Measurements from ENCODE around the gene NADK.
A peak's percentile ranks its signal among the peaks of the same experiment; 100 is the strongest.
"Not testable (repeated sequence)": the region's sequence is repeated elsewhere in the genome, so short reads cannot be mapped to it uniquely, and the experiment has no call there.

The NADK gene

DNA sequence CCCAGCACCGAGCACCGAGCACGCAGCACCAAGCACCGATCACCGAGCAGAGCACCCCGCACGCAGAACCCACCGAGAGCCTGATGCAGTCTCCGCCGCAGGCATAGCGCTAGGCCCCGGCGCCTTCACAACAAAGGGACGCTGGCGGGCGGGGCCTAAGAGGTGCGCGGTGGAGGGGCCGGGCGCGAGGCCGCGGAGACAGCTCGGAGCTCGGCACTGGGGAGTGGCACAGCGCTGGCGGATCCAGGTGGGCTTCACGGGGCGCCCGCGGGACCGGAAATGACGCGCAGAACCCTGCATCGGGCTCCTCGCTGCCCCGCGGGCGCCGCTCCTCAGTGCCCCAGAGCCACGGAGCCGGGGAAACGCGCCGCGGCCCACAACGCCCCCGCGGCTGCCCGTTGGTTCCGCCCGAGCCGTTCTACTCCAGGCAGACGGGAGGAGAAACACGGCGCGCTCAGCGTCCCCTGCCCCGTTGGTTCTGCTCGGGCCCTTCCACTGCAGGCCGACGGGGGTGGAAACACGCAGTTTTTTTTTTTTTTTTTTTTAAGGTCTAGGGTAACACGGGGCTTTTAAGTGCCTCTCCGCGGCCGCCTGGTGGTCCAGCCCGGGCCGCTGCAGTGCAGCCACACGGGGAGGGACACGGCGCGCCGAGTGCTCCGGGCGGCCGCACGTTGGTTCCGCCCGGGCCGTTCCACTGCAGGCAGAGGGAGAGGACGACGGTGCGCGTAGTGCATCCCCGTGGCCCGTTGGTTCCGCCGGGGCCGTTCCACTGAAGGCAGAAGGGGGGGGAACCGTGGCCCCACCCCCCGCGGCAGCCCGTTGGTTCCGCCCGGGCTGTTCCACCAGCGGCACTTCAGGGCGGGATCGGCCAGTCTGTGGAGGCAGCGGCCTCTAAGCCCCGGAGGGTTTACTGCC lies 32.4 kb downstream of the NADK start:
- DNase-seq = peak; percentile 91

DNA sequence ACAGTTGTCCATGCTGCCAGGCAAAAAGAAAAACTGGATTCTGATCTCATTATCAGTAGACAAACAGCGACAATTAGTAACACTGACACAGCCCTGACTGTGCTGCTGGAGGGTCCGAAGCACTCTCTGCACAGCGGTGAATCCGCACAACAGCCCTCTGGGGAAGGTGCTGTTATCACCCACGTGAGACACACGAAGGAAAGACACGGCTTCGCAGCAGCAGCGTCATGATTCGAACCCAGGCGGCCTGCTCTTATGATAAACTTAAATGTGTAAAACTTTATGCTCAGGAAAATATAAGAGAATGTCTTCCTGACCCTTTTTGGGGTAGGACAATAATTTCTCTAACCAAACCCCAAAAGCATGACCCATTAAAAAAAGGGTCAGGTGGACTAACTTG lies 35.7 kb downstream of the NADK start:
- not testable (repeated sequence) for DNase-seq

DNA sequence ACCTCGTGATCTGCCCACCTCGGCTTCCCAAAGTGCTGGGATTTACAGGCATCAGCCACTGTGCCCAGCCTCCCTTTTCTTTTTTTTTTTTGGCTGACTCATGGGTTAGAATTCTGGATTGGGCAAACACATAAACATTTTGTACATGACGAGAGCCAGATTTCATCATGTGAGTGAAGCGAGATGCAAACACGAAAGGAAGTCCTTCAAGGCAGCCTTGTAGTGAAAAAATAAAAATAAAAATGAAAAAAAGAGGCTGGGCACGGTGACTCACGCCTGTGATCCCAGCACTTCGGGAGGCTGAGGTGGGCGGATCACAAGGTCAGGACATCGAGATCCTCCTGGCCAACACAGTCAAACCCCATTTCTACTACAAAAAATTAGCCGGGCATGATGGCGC lies 37.3 kb downstream of the NADK start:
- not testable (repeated sequence) for DNase-seq

DNA sequence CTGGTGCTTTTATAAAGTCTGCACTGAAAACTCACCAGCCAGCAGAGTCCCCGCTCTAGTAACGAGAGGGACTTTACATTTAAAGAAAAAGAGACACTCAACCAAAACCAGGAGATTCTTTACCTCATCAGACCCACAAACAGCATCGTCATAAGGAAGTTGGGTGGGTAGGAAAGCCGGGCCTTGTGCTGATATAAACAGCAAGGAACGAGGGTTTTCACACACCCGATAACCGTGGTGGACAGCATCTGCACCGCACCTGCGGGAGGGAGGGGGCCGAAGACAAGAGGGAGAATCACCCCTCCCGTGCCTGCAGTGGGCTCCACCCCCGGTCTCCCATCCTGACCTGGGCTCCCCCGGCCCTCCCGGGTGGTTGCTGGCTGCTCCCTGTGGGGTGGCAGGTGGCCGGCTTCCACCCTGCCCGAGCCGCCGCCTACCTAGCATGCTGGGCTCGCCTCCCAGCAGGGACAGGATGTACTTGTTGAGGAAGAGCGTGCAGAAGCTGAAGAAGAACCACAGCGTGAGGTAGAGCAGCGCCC lies 39.4 kb downstream of the NADK start:
- not testable (repeated sequence) for DNase-seq

DNA sequence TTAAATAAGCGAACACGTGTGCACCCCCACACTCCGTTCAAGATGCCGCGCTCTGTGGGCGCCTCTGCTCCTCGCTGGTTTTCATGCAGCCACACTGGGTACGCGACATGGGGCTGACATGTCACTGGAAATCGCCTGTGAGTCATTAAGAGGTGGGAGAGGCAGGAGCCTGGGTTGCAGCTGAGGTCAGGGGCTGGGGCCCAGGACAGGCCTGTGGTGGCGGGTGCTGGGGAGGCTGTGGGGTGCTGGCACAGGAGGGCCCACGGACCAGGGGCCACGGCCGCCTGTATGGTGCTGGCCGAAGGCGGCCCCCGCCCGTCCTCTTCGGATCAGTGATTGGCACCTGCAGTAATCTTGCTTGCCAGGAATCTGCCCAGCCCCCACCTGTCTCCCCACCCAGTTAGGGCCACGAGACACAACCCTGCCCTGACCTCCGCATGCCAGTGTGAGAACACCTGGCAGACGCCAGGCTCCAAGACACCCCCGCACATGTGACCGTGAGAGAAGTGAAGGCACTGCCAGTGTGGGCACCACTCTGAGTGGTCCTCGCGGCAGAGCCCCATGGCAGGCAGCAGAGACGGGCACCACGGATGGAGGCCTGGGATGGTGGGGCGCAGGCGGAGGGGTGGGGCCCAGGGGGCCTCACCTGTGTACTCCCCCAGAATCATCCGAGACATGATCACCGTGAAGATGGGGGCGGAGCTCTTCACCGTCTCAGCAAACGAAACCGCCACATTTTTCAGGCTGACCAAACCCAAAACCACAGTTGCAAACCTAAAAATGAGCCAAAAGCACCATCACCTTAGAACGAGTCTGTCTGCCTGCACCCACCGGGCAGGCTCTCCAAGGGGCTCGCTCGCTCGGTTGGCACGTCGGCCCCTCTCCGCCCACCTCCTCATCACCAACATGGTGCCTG lies 40.3 kb downstream of the NADK start:
- DNase-seq = not testable (repeated sequence)

DNA sequence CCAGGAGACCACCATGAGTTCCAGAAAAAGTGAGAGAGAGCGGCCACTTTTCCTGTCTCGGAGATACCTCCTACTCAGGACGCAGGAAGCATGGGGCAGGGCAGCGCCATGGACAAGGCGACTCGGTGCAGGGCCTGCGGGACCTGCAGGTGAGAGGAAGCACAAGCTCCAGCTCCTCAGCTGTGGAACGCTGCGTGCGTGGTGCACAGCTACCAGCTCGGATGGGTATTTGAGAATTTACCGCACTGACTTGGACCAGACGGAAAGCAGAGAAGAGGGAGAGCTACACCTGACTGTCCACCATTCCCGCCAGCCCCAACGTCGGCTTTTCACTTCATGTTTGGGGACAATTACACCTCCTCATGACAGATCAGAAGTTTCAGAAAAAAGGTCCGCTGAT lies 45.9 kb downstream of the NADK start:
- no peak for DNase-seq

DNA sequence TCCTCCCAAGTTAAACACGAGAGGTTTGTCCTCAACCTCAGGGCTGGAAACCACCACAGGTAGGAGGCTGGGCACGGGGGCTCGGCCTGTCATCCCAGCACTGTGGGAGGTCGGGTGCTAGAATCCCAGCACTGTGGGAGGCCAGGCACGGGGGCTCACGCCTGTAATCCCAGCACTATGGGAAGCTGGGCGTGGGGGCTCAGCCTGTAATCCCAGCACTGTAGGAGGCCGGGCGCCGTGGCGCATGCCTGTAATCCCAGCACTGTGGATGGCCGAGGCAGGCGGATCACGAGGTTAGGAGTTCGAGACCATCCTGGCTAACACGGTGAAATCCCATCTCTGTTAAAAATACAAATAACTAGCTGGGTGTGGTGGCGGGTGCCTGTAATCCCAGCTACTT lies 47.4 kb downstream of the NADK start:
- DNase-seq = no peak

DNA sequence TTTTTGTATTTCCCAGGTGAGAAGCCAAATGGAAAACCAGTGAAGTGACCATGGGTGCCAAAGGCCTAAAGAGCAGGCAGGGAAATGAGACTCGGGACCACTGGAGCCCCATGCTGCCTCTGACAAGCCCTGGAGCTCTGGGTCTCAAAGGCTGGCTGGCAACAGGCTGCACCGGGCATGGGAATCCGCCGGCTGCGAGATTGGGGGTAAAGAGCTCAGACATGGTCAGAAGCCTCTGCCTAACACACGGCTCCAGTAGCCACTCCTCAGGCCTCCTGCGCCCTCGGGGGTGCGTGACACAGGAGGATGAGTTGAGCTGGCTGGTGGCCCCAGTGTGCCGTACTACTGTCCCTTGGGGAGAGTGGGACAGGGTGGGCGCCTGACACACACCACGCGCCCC lies 48.0 kb downstream of the NADK start:
- DNase-seq = not testable (repeated sequence)

DNA sequence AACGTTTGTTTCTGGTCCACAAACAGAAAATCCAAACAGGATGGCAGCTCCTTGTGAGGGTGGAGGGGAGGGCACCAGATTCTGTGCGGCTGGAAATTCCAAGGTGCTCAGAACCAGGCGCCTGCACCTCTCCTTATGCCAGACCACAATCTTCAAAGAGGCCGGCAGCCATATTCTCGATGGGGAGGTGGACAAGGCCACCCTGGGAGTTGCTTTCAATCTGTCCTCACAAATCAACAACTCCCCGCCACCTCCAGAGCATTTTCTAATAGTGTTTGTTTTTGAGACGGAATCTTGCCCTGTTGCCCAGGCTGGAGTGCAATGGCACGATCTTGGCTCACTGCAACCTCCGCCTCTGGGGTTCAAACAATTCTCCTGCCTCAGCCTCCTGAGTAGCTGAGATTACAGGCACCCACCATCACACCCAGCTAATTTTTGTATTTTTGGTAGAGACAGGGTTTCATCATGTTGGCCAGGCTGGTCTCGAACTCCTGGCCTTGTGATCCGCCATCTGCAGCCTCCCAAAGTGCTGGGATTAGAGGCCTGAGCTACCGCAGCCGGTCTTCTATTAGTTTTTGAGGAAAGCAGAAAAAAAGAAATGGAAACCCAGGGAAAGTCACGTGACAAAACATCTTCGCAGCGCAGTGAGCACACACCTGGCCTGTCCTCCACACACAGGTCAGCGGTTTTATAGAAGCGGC lies 49.0 kb downstream of the NADK start:
- DNase-seq = not testable (repeated sequence)

DNA sequence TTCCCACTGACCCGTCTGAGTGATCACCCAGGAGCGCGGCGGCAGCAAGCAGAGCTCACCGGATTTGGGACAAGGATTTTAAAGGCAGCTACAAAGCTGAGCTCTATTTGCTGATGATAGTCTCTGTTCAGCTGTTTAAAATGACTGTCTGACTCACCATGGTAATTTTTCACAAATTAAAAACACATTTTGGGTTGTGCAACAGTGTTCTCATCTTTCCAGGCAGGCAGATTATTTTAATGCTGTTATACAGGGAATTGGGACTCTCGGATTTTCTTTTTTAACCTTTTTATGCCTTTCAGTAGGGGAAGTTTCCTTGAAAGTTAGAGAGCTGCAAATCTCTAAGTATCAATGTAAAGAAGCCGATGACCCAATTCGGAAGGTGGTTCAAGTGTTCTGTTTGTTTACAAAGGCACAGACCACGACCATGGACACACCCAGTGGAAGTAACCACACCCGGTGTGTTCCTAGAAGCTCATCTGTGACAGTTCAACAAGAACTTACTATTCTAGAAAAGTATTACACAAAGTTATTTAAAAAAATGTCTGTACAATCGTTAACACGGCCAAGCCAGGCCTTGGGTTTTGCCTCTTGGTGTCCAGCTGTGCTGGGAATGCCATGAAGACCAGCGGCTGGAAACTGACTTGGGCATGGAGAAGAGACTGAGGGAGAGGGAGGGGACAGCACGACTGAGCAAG lies 49.8 kb downstream of the NADK start:
- DNase-seq = not testable (repeated sequence)

DNA sequence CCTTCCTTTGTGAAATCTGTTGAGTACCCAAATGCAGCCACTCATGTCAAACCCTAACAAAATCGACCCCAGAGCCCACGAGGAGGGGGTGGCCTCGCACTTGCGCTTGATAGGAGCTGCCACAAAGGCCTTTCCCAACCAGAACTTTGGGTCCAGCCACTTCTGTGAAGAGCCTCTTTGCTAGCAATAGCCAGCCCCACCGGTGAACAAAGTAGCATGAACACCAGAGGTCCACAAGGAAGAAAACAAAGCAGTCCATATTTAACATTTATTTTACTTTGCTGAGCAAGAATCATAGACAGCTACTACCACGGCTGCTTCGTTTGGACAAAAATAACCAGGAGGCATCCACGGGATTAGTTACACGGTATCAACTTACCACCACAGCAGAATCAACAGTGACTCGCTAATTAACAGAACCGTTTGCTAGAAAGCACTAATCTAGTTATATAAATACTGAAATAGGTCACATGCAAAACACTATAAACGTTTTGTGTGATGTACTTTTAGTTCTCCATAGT lies 51.1 kb downstream of the NADK start:
- not testable (repeated sequence) for DNase-seq

DNA sequence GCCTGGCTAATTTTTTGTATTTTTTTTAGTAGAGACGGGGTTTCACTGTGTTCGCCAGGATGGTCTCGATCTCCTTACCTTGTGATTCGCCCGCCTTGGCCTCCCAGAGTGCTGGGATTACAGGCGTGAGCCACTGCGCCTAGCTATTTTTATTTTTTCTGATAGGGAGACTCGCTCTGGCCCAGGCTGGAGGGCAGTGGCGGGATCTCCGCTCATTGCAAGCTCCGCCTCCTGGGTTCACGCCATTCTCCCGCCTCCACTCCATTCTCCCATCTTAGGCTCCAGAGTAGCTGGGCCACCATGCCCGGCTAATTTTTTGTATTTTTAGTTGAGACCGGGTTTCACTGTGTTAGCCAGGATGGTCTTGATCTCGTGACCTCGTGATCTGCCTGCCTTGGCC lies 52.2 kb downstream of the NADK start:
- not testable (repeated sequence) for DNase-seq

DNA sequence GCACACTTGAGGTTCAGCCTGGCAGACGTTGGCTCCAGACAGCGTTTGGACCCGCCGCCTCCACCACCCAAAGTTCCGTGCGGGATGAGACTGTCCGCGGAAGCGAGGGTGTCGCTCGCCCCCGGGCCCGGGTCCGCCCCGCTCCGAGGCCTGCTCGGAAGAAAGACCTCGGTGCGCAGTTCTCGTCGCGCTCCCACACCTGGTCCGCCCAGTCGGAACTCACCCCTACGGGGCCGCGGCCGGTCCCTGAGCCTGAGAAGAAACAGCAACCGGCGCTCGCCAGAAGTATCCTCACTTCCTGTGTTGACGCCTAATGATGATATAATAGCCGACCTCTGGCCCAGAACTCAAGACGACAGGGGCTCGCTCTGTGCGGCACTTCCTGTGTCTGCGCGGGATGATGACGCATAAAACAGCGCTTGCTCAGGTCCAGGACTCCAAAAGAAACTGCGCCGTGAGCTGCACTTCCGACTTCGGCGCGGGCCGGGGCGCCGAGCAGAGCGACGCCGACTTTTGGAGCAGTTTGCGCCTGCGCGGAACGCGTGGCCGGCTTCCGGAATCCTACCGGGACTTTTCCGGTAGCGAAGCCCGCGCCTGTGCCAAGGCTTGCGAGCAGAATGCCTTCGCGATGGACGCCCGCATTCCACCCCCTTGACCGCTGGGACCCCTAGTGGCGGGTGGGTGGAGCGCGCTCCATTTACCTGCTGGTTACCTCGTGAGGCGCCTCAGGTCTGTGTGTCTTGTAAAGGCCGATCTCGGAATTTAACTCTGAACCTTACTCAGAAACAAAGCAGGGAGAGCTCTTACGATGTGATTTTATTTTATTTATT lies 54.0 kb downstream of the NADK start, which contains the start of gene CDK11A:
CDK11A (minus strand) TSS at position 323 of the 830 bp plus-strand sequence. CDS start 1,539 bp downstream, outside the sequence.
- peak; percentile 95 for DNase-seq

DNA sequence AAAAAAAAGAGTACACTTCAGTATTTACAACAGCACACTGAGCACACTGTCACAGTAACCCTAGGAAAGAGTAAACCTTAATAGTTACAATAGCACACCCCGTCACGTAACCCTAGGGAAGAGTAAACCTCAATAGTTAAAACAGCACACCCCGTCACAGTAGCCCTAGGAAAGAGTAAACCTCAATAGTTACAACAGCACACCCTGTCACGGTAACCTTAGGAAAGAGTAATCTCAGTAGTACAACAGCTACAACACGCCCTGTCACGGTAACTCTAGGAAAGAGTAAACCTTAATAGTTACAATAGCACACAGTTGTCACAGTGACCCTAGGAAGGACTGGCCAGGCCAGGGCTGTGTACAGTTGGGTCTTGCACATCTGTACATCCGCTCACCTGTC lies 57.1 kb downstream of the NADK start:
- no peak for DNase-seq

DNA sequence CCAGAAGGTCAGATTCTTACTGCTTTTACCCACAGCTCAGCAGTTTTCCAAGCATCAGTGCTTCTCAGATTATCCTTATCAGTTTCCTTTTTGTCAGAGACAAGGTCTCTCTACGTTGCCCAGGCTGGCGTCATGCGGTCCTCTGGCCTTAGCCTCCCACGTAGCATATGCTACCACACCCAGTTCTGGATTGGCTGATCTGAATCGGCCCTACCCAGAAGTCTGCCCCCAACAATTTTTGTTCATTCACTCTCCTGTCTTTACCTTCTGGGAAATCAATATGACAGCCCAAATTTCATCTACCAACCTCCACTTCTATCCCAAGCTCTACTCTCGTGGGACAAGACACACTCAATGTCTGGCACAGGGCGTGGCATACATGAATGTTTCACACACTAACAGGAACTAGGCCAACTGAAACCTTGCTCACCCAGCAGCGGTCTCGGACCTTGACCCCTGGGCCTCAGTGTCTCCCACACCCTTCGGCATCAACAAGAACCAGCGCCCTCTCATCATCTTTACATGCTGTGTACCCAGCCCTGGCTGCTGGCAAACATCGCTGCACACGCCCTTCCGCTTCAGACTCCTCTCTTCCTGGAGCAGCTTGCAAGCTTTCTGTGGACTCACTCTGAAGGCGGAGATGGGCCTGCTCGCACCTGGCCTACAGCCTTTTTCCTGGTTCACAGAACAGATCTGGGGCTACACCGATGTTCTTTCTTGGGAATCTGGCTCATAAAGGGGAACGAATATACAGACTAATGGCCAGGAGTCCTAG lies 63.0 kb downstream of the NADK start:
- DNase-seq = not testable (repeated sequence)

DNA sequence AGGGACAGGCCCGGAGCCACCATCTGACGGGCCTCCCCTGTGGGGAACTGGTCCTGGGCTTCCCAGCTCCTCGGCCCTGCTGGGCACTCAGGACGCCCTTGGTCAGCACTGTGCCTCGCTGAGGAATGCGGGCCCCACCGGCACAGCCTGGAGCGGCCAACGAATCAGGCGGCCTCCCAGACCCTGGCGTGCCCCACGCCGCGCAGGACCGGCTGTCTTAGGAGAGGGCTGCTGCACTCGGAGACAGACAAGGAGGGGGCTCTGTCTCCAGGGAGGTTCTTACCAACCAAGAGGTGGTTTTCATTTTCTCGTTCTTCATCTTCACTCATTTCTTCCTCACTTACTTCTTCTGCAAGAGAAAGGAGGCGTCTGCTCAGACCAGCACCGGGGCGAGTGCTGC lies 70.4 kb downstream of the NADK start:
- not testable (repeated sequence) for DNase-seq

DNA sequence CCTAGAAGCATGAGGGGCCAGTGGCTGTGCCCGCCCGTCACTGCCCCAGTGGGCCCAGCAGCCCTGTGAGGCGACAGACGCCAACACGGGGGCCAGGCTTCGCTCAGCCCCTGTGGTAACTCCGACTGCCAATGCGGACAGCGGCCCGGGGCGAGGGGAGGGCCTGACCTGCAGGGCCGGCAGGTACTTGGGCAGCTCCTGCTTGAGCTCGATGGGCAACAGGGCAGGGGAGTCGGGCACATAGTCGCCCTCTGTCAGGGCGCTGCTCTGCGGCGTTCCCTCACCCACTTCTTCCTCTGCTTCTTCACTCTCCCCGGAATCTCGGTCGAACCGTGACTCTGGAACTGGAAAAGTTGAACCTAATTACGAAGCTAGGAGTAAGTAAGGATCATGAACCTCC lies 71.0 kb downstream of the NADK start:
- DNase-seq = not testable (repeated sequence)

DNA sequence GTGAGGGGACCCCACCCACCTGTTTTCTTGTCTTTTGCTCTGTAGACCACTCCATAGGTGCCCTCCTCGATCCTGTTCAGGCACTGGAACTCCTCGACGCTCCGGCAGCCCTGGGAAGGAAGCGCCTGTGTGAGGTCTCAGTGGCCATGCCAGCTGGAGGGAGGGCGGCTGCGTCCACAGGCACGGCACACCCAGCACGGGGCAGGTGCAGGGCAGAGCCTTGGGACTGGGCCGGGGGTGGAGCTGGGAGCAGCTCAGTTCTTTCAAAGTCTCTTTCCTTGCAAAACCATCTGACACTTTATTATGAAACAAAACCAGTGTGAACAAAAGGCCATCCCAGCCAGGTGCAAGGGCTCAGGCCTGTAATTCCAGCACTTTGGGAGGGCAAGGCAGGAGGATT lies 72.6 kb downstream of the NADK start:
- not testable (repeated sequence) for DNase-seq

DNA sequence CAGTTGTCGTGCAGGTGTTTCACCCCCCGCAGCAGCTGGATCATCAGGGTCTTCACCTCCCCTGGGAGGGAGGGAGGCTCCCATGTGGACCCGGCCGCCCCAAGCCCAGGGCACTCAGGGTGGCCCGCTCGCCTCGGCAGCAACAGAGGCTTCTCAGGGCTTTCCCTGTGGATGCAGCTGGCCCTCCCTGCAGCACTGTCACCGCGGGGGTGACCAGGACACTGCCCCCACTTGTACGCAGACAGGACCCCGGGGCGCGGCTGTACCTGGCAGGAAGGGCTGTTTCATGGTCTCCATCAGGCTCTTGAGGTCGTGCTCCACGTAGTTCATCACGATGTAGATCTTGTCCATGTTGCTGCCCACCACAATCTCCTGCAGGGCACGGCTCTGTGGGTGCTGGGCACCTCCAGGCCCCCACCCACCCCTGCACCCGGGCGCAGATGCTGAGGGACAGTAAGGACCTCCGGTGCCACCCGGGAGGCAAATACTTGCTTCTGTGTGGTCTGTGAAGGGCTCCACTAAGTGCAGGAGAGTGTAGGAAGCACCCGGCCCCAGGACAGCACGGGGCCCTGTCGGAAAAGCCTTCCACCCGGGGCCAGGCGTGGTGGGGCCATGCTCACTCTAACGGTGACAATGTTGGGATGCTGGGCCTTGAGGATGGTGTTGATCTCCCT lies 73.8 kb downstream of the NADK start:
- not testable (repeated sequence) for DNase-seq
